Measurements from ENCODE around the gene C17orf78.
"Not testable (repeated sequence)": the region's sequence is repeated elsewhere in the genome, so short reads cannot be mapped to it uniquely, and the experiment has no call there.

Gene C17orf78

GRCh38 chr17:37441369-37442014 is 65.7 kb downstream of the C17orf78 start:
- DNase-seq: not testable (repeated sequence)

Data from activated CD4-positive, CD25-positive, alpha-beta regulatory T cell (primary cell).